Astrocyte (in vitro differentiated cells and primary cell): ENCODE measurements around the gene HKDC1. TPM values are rescaled to one million over a fixed set of nuclear protein-coding genes. Genes with fewer than 3 reads are reported as not detected.

Experiments used
- DNase-seq: peaks from one replicate; pipeline ENCODE4 v3.0.0-alpha.2; 2010; ENCODE audit warnings: low read depth
- FAIRE-seq: peaks from 2 replicates; lab custom pipeline; 2011; peaks lifted over from hg19 to GRCh38; lab: Jason Lieb, UNC
- H2AFZ ChIP-seq: 2 replicates; pipeline ENCODE4 v1.6.0; 2012; ENCODE audit warnings: low read depth, low read length, inconsistent platforms
- H3K27ac ChIP-seq: 2 replicates; pipeline ENCODE4 v1.5.1; 2011; ENCODE audit warnings: low read depth, low read length, inconsistent platforms
- H3K27me3 ChIP-seq: 2 replicates; pipeline ENCODE4 v1.6.0; 2011; ENCODE audit warnings: low read length, inconsistent platforms; ENCODE audit not compliant: insufficient read depth
- H3K36me3 ChIP-seq: 2 replicates; pipeline ENCODE4 v1.5.1; 2011; ENCODE audit warnings: low read length, inconsistent platforms; ENCODE audit not compliant: insufficient read depth
- H3K4me1 ChIP-seq: 2 replicates; pipeline ENCODE4 v1.5.1; 2011; ENCODE audit warnings: low read length, inconsistent platforms; ENCODE audit not compliant: insufficient read depth
- H3K4me2 ChIP-seq: 2 replicates; pipeline ENCODE4 v1.6.0; 2012; ENCODE audit warnings: low read length, inconsistent platforms
- H3K4me3 ChIP-seq: 2 replicates; pipeline ENCODE4 v1.5.1; 2011; ENCODE audit warnings: low read depth, mild to moderate bottlenecking, low read length, inconsistent platforms; ENCODE audit not compliant: insufficient read depth
- H3K79me2 ChIP-seq: 2 replicates; pipeline ENCODE4 v1.6.0; 2012; ENCODE audit warnings: mild to moderate bottlenecking, low read length, inconsistent platforms; ENCODE audit not compliant: insufficient read depth
- H3K9ac ChIP-seq: 2 replicates; pipeline ENCODE4 v1.6.0; 2012; ENCODE audit warnings: mild to moderate bottlenecking, low read length, inconsistent platforms
- H3K9me3 ChIP-seq: 2 replicates; pipeline ENCODE4 v1.5.1; 2012; ENCODE audit warnings: low read depth, mild to moderate bottlenecking, low read length, inconsistent platforms; ENCODE audit not compliant: insufficient read depth
- H4K20me1 ChIP-seq: 2 replicates; pipeline ENCODE4 v1.6.0; 2012; ENCODE audit warnings: low read length, inconsistent platforms; ENCODE audit not compliant: insufficient read depth
- H3K27ac Mint-ChIP-seq: one replicate; pipeline ENCODE4 v1.8.0; 2021; ENCODE audit warnings: mild to moderate bottlenecking, mixed read lengths; ENCODE audit not compliant: unreplicated experiment
- H3K27me3 Mint-ChIP-seq: one replicate; pipeline ENCODE4 v1.8.0; 2021; ENCODE audit warnings: low read depth, mixed read lengths; ENCODE audit not compliant: unreplicated experiment
- H3K36me3 Mint-ChIP-seq: one replicate; pipeline ENCODE4 v1.8.0; 2021; ENCODE audit warnings: low read depth, mixed read lengths; ENCODE audit not compliant: unreplicated experiment
- H3K4me1 Mint-ChIP-seq: one replicate; pipeline ENCODE4 v1.8.0; 2021; ENCODE audit warnings: low read depth, mixed read lengths; ENCODE audit not compliant: unreplicated experiment
- H3K4me3 Mint-ChIP-seq: one replicate; pipeline ENCODE4 v1.8.0; 2021; ENCODE audit warnings: mild to moderate bottlenecking, moderate library complexity, mixed read lengths; ENCODE audit not compliant: unreplicated experiment
- H3K9me3 Mint-ChIP-seq: one replicate; pipeline ENCODE4 v1.8.0; 2021; ENCODE audit warnings: mild to moderate bottlenecking, mixed read lengths; ENCODE audit not compliant: unreplicated experiment
- EZH2 ChIP-seq: IDR thresholded peaks from 2 replicates; pipeline ENCODE4 v1.6.1; 2012; ENCODE audit warnings: mild to moderate bottlenecking, low read length, inconsistent platforms; ENCODE audit not compliant: insufficient read depth
- total RNA-seq: library from RNA; stranded (reverse); gene quantifications from 2 replicates; pipeline ENCODE4 v1.2.1, GENCODE V29; 2021
- TF ChIP-seq, protein P1 (sequence below): IDR thresholded peaks from 2 replicates; pipeline ENCODE4 v1.5.1; 2011; ENCODE audit warnings: low read depth, mild to moderate bottlenecking, inconsistent platforms, low read length, moderate library complexity; ENCODE audit not compliant: insufficient read depth

HKDC1 gene
- total RNA-seq, 1 donor from 2014 or later: 4.2 TPM

DNA sequence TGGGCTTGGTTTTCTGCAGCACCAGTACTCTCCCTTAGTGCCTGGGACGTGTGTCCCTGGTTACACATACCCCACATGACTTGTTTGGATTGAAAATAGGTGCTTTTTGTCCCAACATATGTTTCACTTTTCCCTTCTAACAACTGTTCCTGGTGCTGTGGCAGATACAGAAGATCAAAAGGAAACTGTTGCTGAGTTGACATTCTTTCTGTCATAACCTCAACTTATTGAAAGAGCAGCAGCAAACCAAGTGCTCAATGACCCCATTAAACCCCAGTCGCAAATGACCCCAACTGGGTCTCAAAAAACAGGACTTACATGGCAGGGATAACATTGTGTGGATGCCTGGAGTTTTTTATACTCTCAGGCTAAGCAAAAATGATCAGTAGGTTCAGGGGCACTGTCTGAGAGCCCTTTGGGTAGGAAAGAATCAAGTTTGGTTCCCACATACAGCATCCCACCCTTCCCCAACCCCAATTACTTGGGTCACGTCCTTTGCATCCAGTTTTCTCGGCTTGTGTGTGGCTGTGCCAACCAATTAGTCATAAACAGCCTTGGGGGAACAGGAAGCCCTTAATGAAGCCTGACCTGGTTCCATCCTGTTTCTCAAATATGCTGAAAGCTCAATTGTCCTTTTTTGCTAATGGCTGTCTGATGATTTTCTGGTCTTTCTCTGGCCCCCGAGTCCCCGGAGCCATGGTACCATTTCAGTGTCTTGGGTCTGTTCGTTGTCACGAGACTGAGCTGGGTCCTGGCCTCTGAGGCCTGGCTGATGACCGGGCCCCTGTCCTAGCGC, 4.9 kb downstream of the HKDC1 start:
- TF ChIP-seq EZH2: no peak
- TF ChIP-seq, protein P1, sequence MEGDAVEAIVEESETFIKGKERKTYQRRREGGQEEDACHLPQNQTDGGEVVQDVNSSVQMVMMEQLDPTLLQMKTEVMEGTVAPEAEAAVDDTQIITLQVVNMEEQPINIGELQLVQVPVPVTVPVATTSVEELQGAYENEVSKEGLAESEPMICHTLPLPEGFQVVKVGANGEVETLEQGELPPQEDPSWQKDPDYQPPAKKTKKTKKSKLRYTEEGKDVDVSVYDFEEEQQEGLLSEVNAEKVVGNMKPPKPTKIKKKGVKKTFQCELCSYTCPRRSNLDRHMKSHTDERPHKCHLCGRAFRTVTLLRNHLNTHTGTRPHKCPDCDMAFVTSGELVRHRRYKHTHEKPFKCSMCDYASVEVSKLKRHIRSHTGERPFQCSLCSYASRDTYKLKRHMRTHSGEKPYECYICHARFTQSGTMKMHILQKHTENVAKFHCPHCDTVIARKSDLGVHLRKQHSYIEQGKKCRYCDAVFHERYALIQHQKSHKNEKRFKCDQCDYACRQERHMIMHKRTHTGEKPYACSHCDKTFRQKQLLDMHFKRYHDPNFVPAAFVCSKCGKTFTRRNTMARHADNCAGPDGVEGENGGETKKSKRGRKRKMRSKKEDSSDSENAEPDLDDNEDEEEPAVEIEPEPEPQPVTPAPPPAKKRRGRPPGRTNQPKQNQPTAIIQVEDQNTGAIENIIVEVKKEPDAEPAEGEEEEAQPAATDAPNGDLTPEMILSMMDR: no peak
- Histone ChIP-seq H3K36me3 (no peaks in the 10 kb centered on the region), H2AFZ (no peak overlapping the region), H4K20me1 (no peaks in the 10 kb centered on the region), H3K4me1 (peaks cover 5% of the 10 kb centered on the region), H3K9ac (no peak overlapping the region), H3K79me2 (no peaks in the 10 kb centered on the region), H3K4me3 (no peak overlapping the region), H3K4me2 (no peak overlapping the region), H3K9me3 (no peaks in the 10 kb centered on the region), H3K27ac (no peak overlapping the region), H3K27me3 (no peaks in the 10 kb centered on the region)
- Mint-ChIP-seq H3K4me3 (no peak overlapping the region), H3K27ac (no peak overlapping the region), H3K27me3 (peaks cover 3% of the 10 kb centered on the region), H3K36me3 (no peaks in the 10 kb centered on the region), H3K9me3 (no peaks in the 10 kb centered on the region), H3K4me1 (peaks cover 12% of the 10 kb centered on the region)
- FAIRE-seq: no peak
- no peak for DNase-seq

DNA sequence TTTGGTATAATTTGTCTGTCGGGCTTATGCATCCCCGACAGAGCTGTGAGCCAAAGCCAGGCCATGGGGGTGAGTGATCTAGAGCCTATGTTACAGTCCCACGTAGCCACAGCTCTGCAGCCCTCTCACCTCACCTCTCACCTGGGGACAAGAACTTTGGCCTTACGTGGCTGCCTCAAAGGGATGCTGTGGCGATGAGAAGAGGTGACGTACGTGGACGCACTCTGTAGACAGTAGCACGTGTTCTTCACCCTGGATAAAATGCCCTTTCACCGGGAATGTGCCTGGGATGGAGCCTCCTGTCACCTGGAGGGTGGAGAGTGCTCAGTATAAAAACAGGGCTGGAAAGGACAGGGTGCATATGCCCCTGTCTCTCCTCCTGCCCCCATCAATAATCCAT, 5.5 kb downstream of the HKDC1 start:
- Mint-ChIP-seq H3K9me3 (no peaks in the 10 kb centered on the region), H3K4me1 (peaks cover 12% of the 10 kb centered on the region), H3K27me3 (peaks cover 3% of the 10 kb centered on the region), H3K36me3 (no peaks in the 10 kb centered on the region), H3K27ac (no peak overlapping the region), H3K4me3 (no peak overlapping the region)
- no peaks in the 10 kb centered on the region for H4K20me1 ChIP-seq
- H3K4me1 ChIP-seq: peaks cover 5% of the 10 kb centered on the region
- FAIRE-seq (no peak), DNase-seq (no peak)
- no peak overlapping the region for H2AFZ ChIP-seq
- no peak overlapping the region for H3K4me2 ChIP-seq
- no peak overlapping the region for H3K27ac ChIP-seq
- H3K27me3 ChIP-seq: no peaks in the 10 kb centered on the region
- no peaks in the 10 kb centered on the region for H3K79me2 ChIP-seq
- no peaks in the 10 kb centered on the region for H3K36me3 ChIP-seq
- H3K9me3 ChIP-seq: no peaks in the 10 kb centered on the region
- TF ChIP-seq EZH2: no peak
- TF ChIP-seq, protein P1: no peak
- H3K9ac ChIP-seq: no peak overlapping the region
- H3K4me3 ChIP-seq: no peak overlapping the region

DNA sequence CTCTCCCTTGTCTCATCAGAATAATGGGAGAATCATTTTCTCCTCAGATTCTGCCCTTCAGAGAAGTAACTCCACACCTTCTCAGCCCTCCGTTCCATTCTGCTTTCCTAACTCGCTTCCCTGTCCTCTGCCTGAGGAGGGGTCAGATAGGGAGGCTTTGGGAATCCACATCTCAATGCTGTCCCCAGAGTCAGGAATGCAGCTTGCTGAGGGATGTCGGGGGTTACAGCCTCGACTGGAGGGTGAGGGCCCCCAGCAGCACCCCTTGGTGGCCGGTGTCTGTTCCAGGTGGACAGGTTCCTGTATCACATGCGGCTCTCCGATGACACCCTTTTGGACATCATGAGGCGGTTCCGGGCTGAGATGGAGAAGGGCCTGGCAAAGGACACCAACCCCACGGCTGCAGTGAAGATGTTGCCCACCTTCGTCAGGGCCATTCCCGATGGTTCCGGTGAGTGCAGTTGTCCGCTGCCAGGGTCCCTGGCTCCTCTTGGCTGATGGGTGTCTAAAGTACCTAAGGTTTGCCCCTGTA, 6.9 kb downstream of the HKDC1 start:
- FAIRE-seq (no peak), DNase-seq (no peak)
- Histone ChIP-seq H3K4me2 (no peak overlapping the region), H3K4me3 (no peak overlapping the region), H3K27ac (no peak overlapping the region), H3K79me2 (no peaks in the 10 kb centered on the region), H3K27me3 (no peaks in the 10 kb centered on the region), H3K36me3 (no peaks in the 10 kb centered on the region), H3K9ac (no peak overlapping the region), H3K4me1 (peaks cover 6% of the 10 kb centered on the region), H4K20me1 (no peaks in the 10 kb centered on the region), H3K9me3 (no peaks in the 10 kb centered on the region), H2AFZ (no peak overlapping the region)
- TF ChIP-seq EZH2: no peak
- TF ChIP-seq, protein P1: no peak
- H3K27ac Mint-ChIP-seq: no peak overlapping the region
- H3K27me3 Mint-ChIP-seq: peaks cover 3% of the 10 kb centered on the region
- H3K4me1 Mint-ChIP-seq: peaks cover 11% of the 10 kb centered on the region
- no peaks in the 10 kb centered on the region for H3K36me3 Mint-ChIP-seq
- no peak overlapping the region for H3K4me3 Mint-ChIP-seq
- no peaks in the 10 kb centered on the region for H3K9me3 Mint-ChIP-seq
